PFSK-1 (cell line): ENCODE results near the gene LTA4H.

Source experiments
- POLR2AphosphoS5 ChIP-seq: IDR thresholded peaks from 2 replicates; pipeline ENCODE4 v1.6.1; 2012; ENCODE audit warnings: low read depth, mild to moderate bottlenecking, control low read depth, low read length, moderate library complexity
- REST ChIP-seq, 2 experiments: IDR thresholded peaks; 2 replicates each; pipeline versions ENCODE4 v1.6.1 to v1.8.0; 2011 to 2012; ENCODE audit warnings: low read depth in 2 of 2, low read length in 2 of 2, control low read depth in 1 of 2, inconsistent platforms in 1 of 2, mild to moderate bottlenecking in 1 of 2, moderate library complexity in 1 of 2; ENCODE audit not compliant: insufficient read depth in 1 of 2
- SIN3A ChIP-seq: IDR thresholded peaks from 2 replicates; pipeline ENCODE4 v1.6.1; 2012; ENCODE audit warnings: mild to moderate bottlenecking, low read length, moderate library complexity, borderline replicate concordance; ENCODE audit not compliant: insufficient read depth
- TAF1 ChIP-seq: IDR thresholded peaks from 2 replicates; pipeline ENCODE4 v1.6.1; 2012; ENCODE audit warnings: low read length, control low read depth, borderline replicate concordance; ENCODE audit not compliant: insufficient read depth

GRCh38 chr12:96068636-96069035, 33.2 kb upstream of the LTA4H start:
- TF ChIP-seq POLR2AphosphoS5, result no peak
- TF ChIP-seq SIN3A, result no peak
- no peak for TF ChIP-seq REST (IDR thresholded peaks at IDR 0.05; ENCODE audit: insufficient read depth in 1 of 2, low read depth in 2 of 2, low read length in 2 of 2)
- TF ChIP-seq TAF1, result no peak
